Measurements from ENCODE around the gene ENGASE. TPM values are rescaled to one million over a fixed set of nuclear protein-coding genes. Genes with fewer than 3 reads are reported as not detected.

Gene ENGASE
- total RNA-seq, 1 donor from 2014 or later = 72.6 TPM

DNA sequence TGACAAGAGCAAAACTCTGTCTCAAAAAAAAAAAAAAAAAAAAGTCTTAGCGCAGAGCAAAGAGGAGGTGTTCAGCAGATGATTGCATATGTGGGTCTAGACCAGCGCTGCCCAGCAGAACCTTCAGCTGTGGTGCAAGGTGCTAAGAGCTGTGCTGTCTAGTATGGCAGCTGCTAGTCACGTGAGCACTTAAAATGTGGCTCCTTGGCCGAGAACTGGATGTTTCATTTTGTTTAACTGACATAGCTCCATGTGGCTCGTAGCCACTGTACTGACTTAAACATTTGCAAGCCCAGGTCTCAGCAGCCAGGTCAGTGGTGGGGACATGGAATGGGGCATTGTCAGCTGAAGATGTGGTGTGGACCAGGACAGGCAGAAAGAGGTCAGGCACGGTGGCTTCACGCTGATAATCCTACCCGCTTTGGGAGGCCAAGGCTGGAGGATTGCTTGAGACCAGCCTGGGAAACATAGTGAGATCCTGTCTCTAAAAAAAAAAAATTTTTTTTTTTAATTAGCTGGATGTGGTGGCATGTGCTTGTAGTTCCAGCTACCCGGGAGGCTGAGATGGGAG is 41.5 kb upstream of the ENGASE start:
- peaks cover 4% of the 10 kb centered on the region for H3K4me1 Mint-ChIP-seq (ENCODE audit: unreplicated experiment)
- TF ChIP-seq, protein P1, sequence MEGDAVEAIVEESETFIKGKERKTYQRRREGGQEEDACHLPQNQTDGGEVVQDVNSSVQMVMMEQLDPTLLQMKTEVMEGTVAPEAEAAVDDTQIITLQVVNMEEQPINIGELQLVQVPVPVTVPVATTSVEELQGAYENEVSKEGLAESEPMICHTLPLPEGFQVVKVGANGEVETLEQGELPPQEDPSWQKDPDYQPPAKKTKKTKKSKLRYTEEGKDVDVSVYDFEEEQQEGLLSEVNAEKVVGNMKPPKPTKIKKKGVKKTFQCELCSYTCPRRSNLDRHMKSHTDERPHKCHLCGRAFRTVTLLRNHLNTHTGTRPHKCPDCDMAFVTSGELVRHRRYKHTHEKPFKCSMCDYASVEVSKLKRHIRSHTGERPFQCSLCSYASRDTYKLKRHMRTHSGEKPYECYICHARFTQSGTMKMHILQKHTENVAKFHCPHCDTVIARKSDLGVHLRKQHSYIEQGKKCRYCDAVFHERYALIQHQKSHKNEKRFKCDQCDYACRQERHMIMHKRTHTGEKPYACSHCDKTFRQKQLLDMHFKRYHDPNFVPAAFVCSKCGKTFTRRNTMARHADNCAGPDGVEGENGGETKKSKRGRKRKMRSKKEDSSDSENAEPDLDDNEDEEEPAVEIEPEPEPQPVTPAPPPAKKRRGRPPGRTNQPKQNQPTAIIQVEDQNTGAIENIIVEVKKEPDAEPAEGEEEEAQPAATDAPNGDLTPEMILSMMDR (conservative IDR thresholded peaks at IDR 0.05) = no peak
- no peaks in the 10 kb centered on the region for H3K9me3 Mint-ChIP-seq
- H3K36me3 Mint-ChIP-seq = no peaks in the 10 kb centered on the region
- H3K27me3 Mint-ChIP-seq = peaks cover 13% of the 10 kb centered on the region
- DNase-seq (ENCODE audit: extremely low spot score, unreplicated experiment) = no peak
- H3K4me3 Mint-ChIP-seq = no peak overlapping the region
- H3K27ac Mint-ChIP-seq = no peak overlapping the region

DNA sequence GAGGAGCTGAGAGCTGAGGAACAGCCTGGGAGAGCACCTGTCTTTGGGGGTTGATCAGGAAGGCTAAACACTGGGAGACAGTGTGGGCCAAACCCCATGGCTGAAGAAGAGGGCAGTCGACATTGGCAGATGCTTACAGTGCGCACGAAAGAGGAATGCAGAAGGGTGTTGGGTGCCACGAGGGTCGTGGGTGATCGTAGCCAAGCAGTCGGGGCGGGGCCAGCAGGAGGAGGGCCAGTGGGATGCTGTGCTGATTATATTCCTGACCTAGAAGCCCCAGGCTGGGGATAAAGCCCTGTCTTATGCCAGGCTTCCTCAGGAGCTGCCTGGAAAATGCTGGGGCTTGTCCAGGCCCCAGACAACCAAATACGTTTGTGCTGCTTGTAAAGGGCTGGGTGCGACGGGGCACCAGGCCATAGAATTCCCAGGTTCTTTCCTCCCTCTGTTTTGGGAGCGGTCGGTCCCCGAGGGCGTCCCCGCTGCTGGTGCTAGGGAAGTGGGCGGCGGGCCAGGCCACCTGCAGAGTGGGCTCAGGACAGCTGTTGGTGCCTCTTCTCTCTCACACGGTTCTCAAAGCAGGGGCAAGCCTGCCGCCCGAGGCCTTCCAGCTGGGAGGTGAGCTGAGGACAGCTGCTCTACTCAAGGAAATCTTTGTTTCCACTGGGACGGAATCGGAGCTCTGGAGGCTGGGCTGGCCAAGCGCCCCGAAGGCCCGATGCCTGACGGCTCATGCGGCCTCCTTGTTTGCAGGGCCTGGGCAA is 40.7 kb upstream of the ENGASE start:
- H3K4me3 Mint-ChIP-seq = no peak overlapping the region
- H3K9me3 Mint-ChIP-seq = no peaks in the 10 kb centered on the region
- H3K4me1 Mint-ChIP-seq (ENCODE audit: unreplicated experiment) = peaks cover 4% of the 10 kb centered on the region
- H3K36me3 Mint-ChIP-seq = no peaks in the 10 kb centered on the region
- H3K27ac Mint-ChIP-seq = no peak overlapping the region
- TF ChIP-seq, protein P1 (conservative IDR thresholded peaks at IDR 0.05) = no peak
- DNase-seq (ENCODE audit: extremely low spot score, unreplicated experiment) = no peak
- peaks cover 10% of the 10 kb centered on the region for H3K27me3 Mint-ChIP-seq

DNA sequence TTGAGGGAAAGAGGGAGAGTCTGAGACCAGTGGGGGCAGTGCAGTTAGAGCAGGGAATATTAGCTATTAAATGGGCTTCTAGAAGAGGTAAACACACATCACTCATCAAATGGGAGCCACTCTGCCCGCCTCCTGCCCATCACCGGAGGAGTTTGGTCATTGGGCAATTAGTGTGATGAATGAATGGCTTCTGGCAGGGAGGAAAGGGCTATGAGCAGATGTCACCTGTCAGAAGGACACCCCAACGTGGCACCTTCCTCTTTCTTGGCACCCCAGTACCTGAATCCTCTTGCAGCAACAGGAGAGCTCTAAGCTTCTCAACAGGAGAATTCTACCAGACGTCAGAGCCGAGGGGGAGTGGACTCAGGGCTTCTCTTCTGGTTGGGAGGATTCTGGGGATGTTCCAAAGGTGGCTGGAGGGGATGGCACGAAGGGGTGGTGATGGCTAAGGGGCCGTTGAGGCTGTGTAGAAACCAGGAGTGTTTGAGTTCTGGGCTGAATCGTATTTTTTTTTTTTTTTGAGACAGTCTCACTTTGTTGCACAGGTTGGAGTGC is 39.6 kb upstream of the ENGASE start:
- no peaks in the 10 kb centered on the region for H3K9me3 Mint-ChIP-seq
- TF ChIP-seq, protein P1 (conservative IDR thresholded peaks at IDR 0.05) = no peak
- H3K27me3 Mint-ChIP-seq = peaks cover 10% of the 10 kb centered on the region
- H3K27ac Mint-ChIP-seq = no peak overlapping the region
- no peak for DNase-seq (ENCODE audit: extremely low spot score, unreplicated experiment)
- no peak overlapping the region for H3K4me3 Mint-ChIP-seq
- H3K4me1 Mint-ChIP-seq (ENCODE audit: unreplicated experiment) = peaks cover 4% of the 10 kb centered on the region
- no peaks in the 10 kb centered on the region for H3K36me3 Mint-ChIP-seq

DNA sequence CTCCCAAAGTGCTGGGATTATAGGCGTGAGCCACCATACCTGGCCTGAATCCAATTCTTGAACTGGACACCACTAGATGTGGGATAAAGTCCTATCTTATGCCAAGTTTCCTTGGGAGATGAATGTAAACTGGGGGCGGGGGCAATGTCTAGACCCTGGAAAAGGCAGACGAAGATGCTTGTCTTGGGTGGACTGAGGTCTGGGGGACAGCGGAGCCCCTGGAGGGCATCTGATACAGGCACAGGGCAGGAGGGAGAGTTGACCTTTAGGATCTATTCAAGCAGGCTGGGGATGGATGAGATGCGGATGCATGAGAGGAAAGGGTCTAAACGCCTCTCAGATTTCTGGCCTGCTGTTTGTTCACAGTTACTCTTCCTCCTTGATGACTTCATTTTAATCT is 38.9 kb upstream of the ENGASE start:
- Mint-ChIP-seq H3K9me3 (no peaks in the 10 kb centered on the region), H3K4me1 (ENCODE audit: unreplicated experiment) (peaks cover 4% of the 10 kb centered on the region), H3K36me3 (no peaks in the 10 kb centered on the region), H3K27ac (no peak overlapping the region), H3K4me3 (no peak overlapping the region), H3K27me3 (peaks cover 7% of the 10 kb centered on the region)
- TF ChIP-seq, protein P1 (conservative IDR thresholded peaks at IDR 0.05) = no peak
- DNase-seq (ENCODE audit: extremely low spot score, unreplicated experiment) = no peak

DNA sequence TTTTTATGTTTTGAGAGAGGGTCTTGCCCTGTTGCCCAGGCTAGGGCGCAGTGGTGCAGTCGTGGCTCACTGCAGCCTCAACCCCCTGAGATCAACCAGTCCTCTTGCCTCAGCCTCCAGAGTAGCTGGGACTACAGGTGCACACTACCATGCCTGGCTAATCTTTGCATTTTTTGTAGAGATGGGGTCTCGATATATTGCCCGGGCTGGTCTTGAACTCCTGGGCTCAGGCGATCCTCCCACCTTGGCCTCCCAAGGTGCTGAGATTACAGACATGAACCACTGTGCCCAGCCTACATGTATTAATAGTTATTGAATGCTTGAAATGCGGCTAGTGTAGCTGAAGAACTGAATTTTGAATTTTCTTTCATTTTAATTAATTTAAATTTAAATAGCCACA is 38.4 kb upstream of the ENGASE start:
- TF ChIP-seq, protein P1 (conservative IDR thresholded peaks at IDR 0.05) = no peak
- Mint-ChIP-seq H3K27ac (no peak overlapping the region), H3K36me3 (no peaks in the 10 kb centered on the region), H3K27me3 (peaks cover 7% of the 10 kb centered on the region), H3K4me1 (ENCODE audit: unreplicated experiment) (peaks cover 4% of the 10 kb centered on the region), H3K4me3 (no peak overlapping the region), H3K9me3 (no peaks in the 10 kb centered on the region)
- DNase-seq (ENCODE audit: extremely low spot score, unreplicated experiment) = no peak
